IMR-90 (cell line): Measurements from ENCODE around the gene LILRA6. TPM values are rescaled to one million over a fixed set of nuclear protein-coding genes. Genes with fewer than 3 reads are reported as not detected.
"Not testable (repeated sequence)": the region's sequence is repeated elsewhere in the genome, so short reads cannot be mapped to it uniquely, and the experiment has no call there.

Source experiments
- ATAC-seq: fragments of 200-7000 bp; cut with Tn5 transposase; 2 replicates; pipeline ENCODE4 v1.9.1; 2020; ENCODE audit warnings: low read depth, mild to moderate bottlenecking, moderate library complexity
- BruUV-seq: library from RNA; stranded (reverse); fragments of 400-500 nt; replicated peaks from 2 replicates; lab custom pipeline; 2021; lab: Mats Ljungman, UMichigan
- CTCF ChIA-PET: fragments of 300-600 bp; formaldehyde crosslinking; extraction: SDS; loops from one replicate; lab custom pipeline; 2021; ENCODE audit warnings: antibody characterized with exemption; lab: Yijun Ruan, JAX
- POLR2A ChIA-PET: fragments of 300-600 bp; sonication (Branson Sonifier 250); formaldehyde crosslinking; loops from one replicate; lab custom pipeline; 2022; ENCODE audit warnings: antibody characterized with exemption; ENCODE audit not compliant: unreplicated experiment; lab: Charles Lee
- DNase-seq: peaks from one replicate; pipeline ENCODE4 v3.0.0; 2013
- H2AFZ ChIP-seq: replicated peaks from 2 replicates; pipeline ENCODE3; 2013; ENCODE audit warnings: low read length, mild to moderate bottlenecking; ENCODE audit not compliant: poor library complexity
- H2AK5ac ChIP-seq: 2 replicates; pipeline ENCODE4 v1.6.1; 2013; ENCODE audit warnings: low read depth, low read length, inconsistent platforms
- H2AK9ac ChIP-seq: replicated peaks from 2 replicates; pipeline ENCODE3; 2013; ENCODE audit warnings: mild to moderate bottlenecking, low read depth, low read length, moderate library complexity; ENCODE audit not compliant: poor library complexity
- H2BK120ac ChIP-seq: 2 replicates; pipeline ENCODE4 v1.6.1; 2013; ENCODE audit warnings: low read depth, low read length, inconsistent platforms
- H2BK15ac ChIP-seq: 3 replicates; pipeline ENCODE4 v1.6.1; 2013; ENCODE audit warnings: low read depth, low read length, inconsistent platforms
- H2BK20ac ChIP-seq: 2 replicates; pipeline ENCODE4 v1.6.1; 2013; ENCODE audit warnings: low read depth, mild to moderate bottlenecking, inconsistent platforms, low read length, moderate library complexity
- H2BK5ac ChIP-seq: 2 replicates; pipeline ENCODE4 v1.6.1; 2013; ENCODE audit warnings: mild to moderate bottlenecking, low read depth, low read length, inconsistent platforms; ENCODE audit not compliant: poor library complexity, severe bottlenecking
- H3K14ac ChIP-seq: replicated peaks from 2 replicates; pipeline ENCODE4 v1.6.1; 2013; ENCODE audit warnings: low read depth, low read length, inconsistent platforms
- H3K18ac ChIP-seq: 2 replicates; pipeline ENCODE4 v1.6.1; 2013; ENCODE audit warnings: low read depth, low read length, control low read depth
- H3K23ac ChIP-seq: 2 replicates; pipeline ENCODE4 v1.6.1; 2013; ENCODE audit warnings: low read depth, low read length, inconsistent platforms
- H3K27ac ChIP-seq: 2 replicates; pipeline ENCODE4 v1.5.1; 2013; ENCODE audit warnings: mild to moderate bottlenecking, control low read depth, low read length; ENCODE audit not compliant: insufficient read depth
- H3K27me3 ChIP-seq: 2 replicates; pipeline ENCODE4 v1.6.1; 2013; ENCODE audit warnings: low read length; ENCODE audit not compliant: control insufficient read depth, insufficient read depth
- H3K36me3 ChIP-seq: 2 replicates; pipeline ENCODE4 v1.6.1; 2013; ENCODE audit warnings: low read length, mixed read lengths; ENCODE audit not compliant: control insufficient read depth, insufficient read depth
- H3K4ac ChIP-seq: 2 replicates; pipeline ENCODE4 v1.6.1; 2013; ENCODE audit warnings: low read depth, low read length, inconsistent platforms
- H3K4me1 ChIP-seq: 2 replicates; pipeline ENCODE4 v1.6.1; 2013; ENCODE audit warnings: low read length, mixed read lengths; ENCODE audit not compliant: control insufficient read depth, insufficient read depth
- H3K4me2 ChIP-seq: 2 replicates; pipeline ENCODE4 v1.6.1; 2013; ENCODE audit warnings: low read depth, mild to moderate bottlenecking, control low read depth, low read length, moderate library complexity
- H3K4me3 ChIP-seq: 2 replicates; pipeline ENCODE4 v1.5.1; 2013; ENCODE audit warnings: low read depth, mild to moderate bottlenecking, control low read depth, low read length, moderate library complexity; ENCODE audit not compliant: insufficient read depth
- H3K56ac ChIP-seq: 2 replicates; pipeline ENCODE4 v1.6.1; 2013; ENCODE audit warnings: low read length, inconsistent platforms; ENCODE audit not compliant: insufficient read depth; ENCODE audit errors: extremely low read depth
- H3K79me1 ChIP-seq, 2 experiments: 2 replicates each; pipeline ENCODE4 v1.6.1; 2013; ENCODE audit warnings: low read length in 2 of 2, inconsistent platforms in 1 of 2, low read depth in 1 of 2
- H3K9ac ChIP-seq: 2 replicates; pipeline ENCODE4 v1.6.1; 2013; ENCODE audit warnings: low read depth, low read length, control low read depth
- H3K9me1 ChIP-seq: 2 replicates; pipeline ENCODE4 v1.6.1; 2013; ENCODE audit warnings: low read length, inconsistent platforms; ENCODE audit not compliant: insufficient read depth
- H3K9me3 ChIP-seq: 2 replicates; pipeline ENCODE4 v1.6.1; 2013; ENCODE audit warnings: low read length; ENCODE audit not compliant: control insufficient read depth, insufficient read depth
- H4K20me1 ChIP-seq: 2 replicates; pipeline ENCODE4 v1.6.1; 2013; ENCODE audit warnings: low read length, inconsistent platforms; ENCODE audit not compliant: insufficient read depth
- H4K5ac ChIP-seq: 2 replicates; pipeline ENCODE4 v1.6.1; 2013; ENCODE audit warnings: mild to moderate bottlenecking, low read depth, low read length, control low read depth
- H4K8ac ChIP-seq, 2 experiments: 2 replicates each; pipeline ENCODE4 v1.6.1; 2013; ENCODE audit warnings: low read depth in 2 of 2, low read length in 2 of 2, control low read depth in 1 of 2, inconsistent platforms in 1 of 2
- H4K91ac ChIP-seq: 2 replicates; pipeline ENCODE4 v1.6.1; 2013; ENCODE audit warnings: low read depth, low read length, inconsistent platforms; ENCODE audit not compliant: insufficient read depth
- WGBS, 2 experiments: methylation state at CpG; one replicate each; pipeline versions ENCODE4 v1.1.5 to v1.1.7; 2013; ENCODE audit warnings: missing lambda C conversion rate in 2 of 2; ENCODE audit not compliant: insufficient read length in 1 of 2; ENCODE audit errors: extremely low coverage in 2 of 2; 5-methylcytosine and 5-hydroxymethylcytosine counted together
- dilution Hi-C: fragments of 300-500 bp; cut with HindIII; formaldehyde crosslinking; loops from one replicate; pipeline ENCODE4 v1.14.3; 2018; ENCODE audit warnings: low sequenced_read_pairs; ENCODE audit not compliant: unreplicated experiment
- in situ Hi-C: fragments of 300-500 bp; cut with MboI; formaldehyde crosslinking; loops from 3 replicates; pipeline ENCODE4 v1.14.3; 2019; ENCODE audit warnings: low sequenced_read_pairs, inconsistent platforms, mixed read lengths
- intact Hi-C: fragments of 100-400 bp; cut with micrococcal nuclease; formaldehyde crosslinking; loops from 2 replicates; pipeline ENCODE4 v1.10.0; 2022
- polyA plus RNA-seq, 3 experiments: library from polyadenylated mRNA; depleted of rRNA; stranded (reverse); fragments of >200 nt; gene quantifications; 2 replicates each; pipeline ENCODE4 v1.2.3, GENCODE V29; 2012; ENCODE audit warnings: low replicate concordance in 1 of 3
- total RNA-seq: library from RNA; depleted of rRNA; stranded (reverse); fragments of >200 nt; gene quantifications from 2 replicates; pipeline ENCODE4 v1.2.3, GENCODE V29; 2012

LILRA6 gene
- total and polyA plus RNA-seq, 2 of the 4 experiments (the other 2 are of a cell fraction) = not detected

- 46% methylated on average over 6 of the region's 22 CpGs; no CpG with 5 or more reads in 1 of the 2 experiments for WGBS, 2 experiments
- H3K9me3 ChIP-seq, H2BK5ac ChIP-seq, H2AFZ ChIP-seq, H3K23ac ChIP-seq, H2BK120ac ChIP-seq, H3K56ac ChIP-seq, H3K27ac ChIP-seq, H3K9me1 ChIP-seq, H3K4me1 ChIP-seq, POLR2A ChIA-PET, H4K5ac ChIP-seq, in situ Hi-C loops, dilution Hi-C loops, H3K9ac ChIP-seq, H2AK9ac ChIP-seq, H3K4me2 ChIP-seq, H3K4me3 ChIP-seq, ATAC-seq, DNase-seq, H4K8ac ChIP-seq, H2BK15ac ChIP-seq, intact Hi-C loops, H3K18ac ChIP-seq, H3K27me3 ChIP-seq, CTCF ChIA-PET, H4K20me1 ChIP-seq, H2AK5ac ChIP-seq, H3K4ac ChIP-seq, H3K14ac ChIP-seq, H3K79me1 ChIP-seq, BruUV-seq, H3K36me3 ChIP-seq, H2BK20ac ChIP-seq, H4K91ac ChIP-seq: not testable (repeated sequence)
These were observed 1.9 kb downstream of the LILRA6 start for GRCh38 chr19:54240372-54241336.

- H3K79me1 ChIP-seq, in situ Hi-C loops, ATAC-seq, H3K9me3 ChIP-seq, H3K4ac ChIP-seq, H3K14ac ChIP-seq, H2BK15ac ChIP-seq, H3K4me3 ChIP-seq, H3K36me3 ChIP-seq, H3K4me1 ChIP-seq, H4K91ac ChIP-seq, dilution Hi-C loops, H2AK9ac ChIP-seq, H3K18ac ChIP-seq, H4K8ac ChIP-seq, H2BK20ac ChIP-seq, H3K9ac ChIP-seq, H3K56ac ChIP-seq, H3K27ac ChIP-seq, H2BK5ac ChIP-seq, H3K27me3 ChIP-seq, DNase-seq, H2AFZ ChIP-seq, H3K4me2 ChIP-seq, H2AK5ac ChIP-seq, H3K23ac ChIP-seq, BruUV-seq, intact Hi-C loops, POLR2A ChIA-PET, H2BK120ac ChIP-seq, H4K20me1 ChIP-seq, CTCF ChIA-PET, H3K9me1 ChIP-seq, H4K5ac ChIP-seq: not testable (repeated sequence)
- WGBS, 2 experiments = 17% methylated on average over 1 of the region's 21 CpGs; no CpG with 5 or more reads in 1 of the 2 experiments
These were observed 2.9 kb downstream of the LILRA6 start for GRCh38 chr19:54239491-54240371.
